HepG2 (cell line): Measurements from ENCODE around the gene TMED3. TPM values are rescaled to one million over a fixed set of nuclear protein-coding genes. Genes with fewer than 3 reads are reported as not detected.

Experiments
- ATAC-seq: fragments of 200-7000 bp; cut with Tn5 transposase; 3 replicates; pipeline ENCODE4 v1.9.1; 2020; ENCODE audit warnings: mild to moderate bottlenecking, moderate library complexity
- BruUV-seq: library from RNA; stranded (reverse); fragments of 400-500 nt; replicated peaks from 2 replicates; lab custom pipeline; 2021; lab: Mats Ljungman, UMichigan
- CTCF ChIA-PET: fragments of 300-600 bp; formaldehyde crosslinking; extraction: SDS; loops from one replicate; lab custom pipeline; 2021; ENCODE audit warnings: low total read pairs, inconsistent platforms, low intra/inter-chr PET ratio; lab: Yijun Ruan, JAX
- POLR2A ChIA-PET: fragments of 350-600 bp; sonication (Branson Sonifier 250); formaldehyde crosslinking; loops from one replicate; lab custom pipeline; 2020; ENCODE audit warnings: antibody characterized with exemption, inconsistent platforms; lab: Yijun Ruan, JAX
- DNase-seq: peaks from one replicate; pipeline ENCODE4 v3.0.0-alpha.2; 2015; ENCODE audit warnings: low spot score
- FAIRE-seq: peaks from 3 replicates; lab custom pipeline; 2011; peaks lifted over from hg19 to GRCh38; lab: Jason Lieb, UNC
- H2AFZ ChIP-seq: one replicate; pipeline ENCODE4 v1.6.1; 2011; ENCODE audit warnings: low read length, inconsistent platforms
- H3K27ac ChIP-seq: fragments of 300-600 bp; 3 replicates; pipeline ENCODE4 v1.8.0; 2011; ENCODE audit warnings: mixed run types, mild to moderate bottlenecking, mixed read lengths, low read length, inconsistent platforms; ENCODE audit not compliant: insufficient read depth; ENCODE audit errors: extremely low read length
- H3K27me3 ChIP-seq, 2 experiments: fragments of 200-600 bp in 1 of 2; 2 replicates in 1 of 2; 3 replicates in 1 of 2; pipeline versions ENCODE4 v1.6.0 to v1.8.0; 2011; ENCODE audit warnings: low read length in 2 of 2, mild to moderate bottlenecking in 2 of 2, moderate library complexity in 2 of 2, inconsistent platforms in 1 of 2; ENCODE audit not compliant: insufficient read depth in 2 of 2, control insufficient read depth in 1 of 2
- H3K36me3 ChIP-seq, 2 experiments: fragments of 200-600 bp in 1 of 2; replicated peaks in 1 of 2; 2 replicates in 1 of 2; 3 replicates in 1 of 2; pipeline versions ENCODE4 v1.5.1 to v1.8.0; 2011; ENCODE audit warnings: low read length in 2 of 2, inconsistent platforms in 1 of 2; ENCODE audit not compliant: insufficient read depth in 2 of 2, control insufficient read depth in 1 of 2
- H3K4me1 ChIP-seq: 2 replicates; pipeline ENCODE4 v1.5.1; 2012; ENCODE audit warnings: low read length, inconsistent platforms; ENCODE audit not compliant: insufficient read depth
- H3K4me2 ChIP-seq: 2 replicates; pipeline ENCODE4 v1.6.0; 2011; ENCODE audit warnings: low read depth, low read length, inconsistent platforms
- H3K4me3 ChIP-seq, 3 experiments: fragments of 200-600 bp in 1 of 3; sonication (generic), shearing (Covaris generic) in 1 of 3; replicated peaks in 1 of 3; 2 replicates each; pipeline ENCODE4 v1.5.1; 2011 to 2016; ENCODE audit warnings: low read length in 3 of 3, inconsistent platforms in 2 of 3, low read depth in 2 of 3, mild to moderate bottlenecking in 2 of 3, control low read depth in 1 of 3, mixed read lengths in 1 of 3; ENCODE audit not compliant: insufficient read depth in 1 of 3
- H3K79me2 ChIP-seq: one replicate; pipeline ENCODE4 v1.6.1; 2011; ENCODE audit warnings: low read length, inconsistent platforms; ENCODE audit not compliant: insufficient read depth
- H3K9ac ChIP-seq: 2 replicates; pipeline ENCODE4 v1.6.0; 2011; ENCODE audit warnings: mild to moderate bottlenecking, low read depth, low read length, inconsistent platforms; ENCODE audit not compliant: insufficient read depth
- H3K9me3 ChIP-seq: 2 replicates; pipeline ENCODE4 v1.5.1; 2012; ENCODE audit warnings: mild to moderate bottlenecking, low read length
- H4K20me1 ChIP-seq: 2 replicates; pipeline ENCODE4 v1.6.0; 2011; ENCODE audit warnings: inconsistent platforms, mild to moderate bottlenecking, low read length, moderate library complexity; ENCODE audit not compliant: insufficient read depth
- BRD4 ChIP-seq: sonication (generic); formaldehyde crosslinking; IDR thresholded peaks from 2 replicates; pipeline ENCODE4 v1.4.0; 2020; ENCODE audit warnings: missing genetic modification reagents
- HIC2 ChIP-seq: sonication (generic); formaldehyde crosslinking; IDR thresholded peaks from 2 replicates; pipeline ENCODE4 v1.9.0; 2022; ENCODE audit warnings: low read depth, missing genetic modification reagents
- MTA1 ChIP-seq: sonication (generic); formaldehyde crosslinking; IDR thresholded peaks from 2 replicates; pipeline ENCODE4 v1.4.0; 2020; ENCODE audit warnings: missing genetic modification reagents, mild to moderate bottlenecking, borderline replicate concordance
- ZBTB10 ChIP-seq: sonication (generic); formaldehyde crosslinking; IDR thresholded peaks from 2 replicates; pipeline ENCODE4 v1.4.0; 2020; ENCODE audit warnings: missing genetic modification reagents, borderline replicate concordance
- ZBTB40 ChIP-seq, 2 experiments: fragments of 450-650 bp in 1 of 2; sonication (generic) in 1 of 2; formaldehyde crosslinking in 1 of 2; IDR thresholded peaks; 2 replicates each; pipeline versions ENCODE4 v1.6.1 to v1.8.0; 2016 to 2022; ENCODE audit warnings: antibody characterized with exemption in 1 of 2, mild to moderate bottlenecking in 1 of 2, missing genetic modification reagents in 1 of 2
- ZNF354B ChIP-seq: sonication (generic); formaldehyde crosslinking; IDR thresholded peaks from 2 replicates; pipeline ENCODE4 v1.8.0; 2022; ENCODE audit warnings: mild to moderate bottlenecking, missing genetic modification reagents
- ZNF747 ChIP-seq: sonication (generic); formaldehyde crosslinking; IDR thresholded peaks from 2 replicates; pipeline ENCODE4 v1.8.1; 2023; ENCODE audit warnings: missing genetic modification reagents, mild to moderate bottlenecking, borderline replicate concordance
- WGBS: methylation state at CpG from one replicate; pipeline ENCODE4 v1.1.6; 2017; ENCODE audit warnings: low lambda C conversion rate; 5-methylcytosine and 5-hydroxymethylcytosine counted together
- in situ Hi-C: cut with HindIII; loops from 2 replicates; pipeline ENCODE4 v1.10.0; 2017; ENCODE audit warnings: low pct_unique_long_range_greater_than_20kb; ENCODE audit not compliant: extremely low pct_ligation_motif_present
- intact Hi-C: fragments of 100-400 bp; cut with micrococcal nuclease; formaldehyde crosslinking; loops from one replicate; pipeline ENCODE4 v1.10.0; 2022; ENCODE audit not compliant: unreplicated experiment
- polyA plus RNA-seq, 8 experiments: library from polyadenylated mRNA; depleted of rRNA in 3 of 8; stranded (reverse) in 7 of 8; unstranded in 1 of 8; fragments of >200 nt; fragmentation: Illumina TruSeq in 4 of 8; extraction: Trizol in 4 of 8; gene quantifications; 2 replicates each; pipeline versions ENCODE4 v1.2.1 to v1.2.3, GENCODE V29; 2011 to 2016; ENCODE audit warnings: low read depth in 4 of 8, missing spikeins in 1 of 8, mixed read lengths in 1 of 8; ENCODE audit not compliant: insufficient read depth in 1 of 8
- total RNA-seq, 5 experiments: library from RNA; depleted of rRNA; stranded (reverse); fragments of >200 nt; fragmentation: Illumina TruSeq; extraction: Trizol; gene quantifications; 2 replicates each; pipeline ENCODE4 v1.2.3, GENCODE V29; 2016; ENCODE audit warnings: low read depth in 1 of 5

TMED3 gene
- total and polyA plus RNA-seq, 2 of the 13 experiments (the other 11 are each of a cell fraction or from before 2014, with no cell fraction given) = 125 to 155 TPM

GRCh38 chr15:79321876-79322275 lies 11.0 kb downstream of the TMED3 start:
- Histone ChIP-seq H3K9ac (no peak overlapping the region), H3K27ac (no peak overlapping the region)
- TF ChIP-seq BRD4 (CRISPR knock-in tag) (no peak), ZBTB10 (no peak), ZBTB40 (IDR thresholded peaks at IDR 0.05) (no peak), ZBTB40 (CRISPR knock-in tag; IDR thresholded peaks at IDR 0.05) (no peak), ZNF354B (CRISPR knock-in tag) (no peak), MTA1 (CRISPR knock-in tag) (no peak), HIC2 (no peak), ZNF747 (CRISPR knock-in tag) (no peak)

More at GRCh38 chr15:79321876-79322275, 11.0 kb downstream of the TMED3 start:
- FAIRE-seq = no peak
- no peak overlapping the region for H2AFZ ChIP-seq
- in situ Hi-C loops (no loop called here), intact Hi-C loops (no loop called here)
- no peak overlapping the region for H3K4me3 ChIP-seq
- peaks cover 27 to 72% of the 10 kb centered on the region in 2 experiments for H3K36me3 ChIP-seq
- ChIA-PET CTCF (no interaction called here), POLR2A (no interaction called here)
- no peaks in the 10 kb centered on the region for H3K9me3 ChIP-seq
- no peak for DNase-seq
- 94% methylated on average over 11 of the region's 14 CpGs for WGBS
- H3K4me1 ChIP-seq = no peaks in the 10 kb centered on the region
- H3K4me2 ChIP-seq = no peak overlapping the region
- peaks cover 8% of the 10 kb centered on the region; the same call in 1 of the 2 replicates for H4K20me1 ChIP-seq
- no peak for ATAC-seq
- BruUV-seq = no TSS peak
- no peaks in the 10 kb centered on the region for H3K27me3 ChIP-seq
- H3K79me2 ChIP-seq = peaks cover 3% of the 10 kb centered on the region
